Fibroblast of villous mesenchyme (primary cell): Measurements from ENCODE around the gene XRCC1. TPM values are rescaled to one million over a fixed set of nuclear protein-coding genes. Genes with fewer than 3 reads are reported as not detected.

Experiments
- DNase-seq: peaks from one replicate; pipeline ENCODE4 v3.0.0-alpha.2; 2010; ENCODE audit warnings: low read depth
- H3K4me3 ChIP-seq: 2 replicates; pipeline ENCODE4 v1.5.1; 2011; ENCODE audit warnings: low read depth, mild to moderate bottlenecking, low read length
- total RNA-seq: library from RNA; depleted of rRNA; stranded (reverse); fragments of >200 nt; gene quantifications from 2 replicates; pipeline ENCODE4 v1.2.3, GENCODE V29; 2012
- TF ChIP-seq, protein P1 (sequence below): IDR thresholded peaks from 2 replicates; pipeline ENCODE4 v1.5.1; 2012; ENCODE audit warnings: low read depth, mild to moderate bottlenecking, low read length; ENCODE audit not compliant: insufficient read depth

Gene XRCC1, protein sequence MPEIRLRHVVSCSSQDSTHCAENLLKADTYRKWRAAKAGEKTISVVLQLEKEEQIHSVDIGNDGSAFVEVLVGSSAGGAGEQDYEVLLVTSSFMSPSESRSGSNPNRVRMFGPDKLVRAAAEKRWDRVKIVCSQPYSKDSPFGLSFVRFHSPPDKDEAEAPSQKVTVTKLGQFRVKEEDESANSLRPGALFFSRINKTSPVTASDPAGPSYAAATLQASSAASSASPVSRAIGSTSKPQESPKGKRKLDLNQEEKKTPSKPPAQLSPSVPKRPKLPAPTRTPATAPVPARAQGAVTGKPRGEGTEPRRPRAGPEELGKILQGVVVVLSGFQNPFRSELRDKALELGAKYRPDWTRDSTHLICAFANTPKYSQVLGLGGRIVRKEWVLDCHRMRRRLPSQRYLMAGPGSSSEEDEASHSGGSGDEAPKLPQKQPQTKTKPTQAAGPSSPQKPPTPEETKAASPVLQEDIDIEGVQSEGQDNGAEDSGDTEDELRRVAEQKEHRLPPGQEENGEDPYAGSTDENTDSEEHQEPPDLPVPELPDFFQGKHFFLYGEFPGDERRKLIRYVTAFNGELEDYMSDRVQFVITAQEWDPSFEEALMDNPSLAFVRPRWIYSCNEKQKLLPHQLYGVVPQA
- total RNA-seq: 22.9 and 28.9 TPM in 2 replicates

DNA sequence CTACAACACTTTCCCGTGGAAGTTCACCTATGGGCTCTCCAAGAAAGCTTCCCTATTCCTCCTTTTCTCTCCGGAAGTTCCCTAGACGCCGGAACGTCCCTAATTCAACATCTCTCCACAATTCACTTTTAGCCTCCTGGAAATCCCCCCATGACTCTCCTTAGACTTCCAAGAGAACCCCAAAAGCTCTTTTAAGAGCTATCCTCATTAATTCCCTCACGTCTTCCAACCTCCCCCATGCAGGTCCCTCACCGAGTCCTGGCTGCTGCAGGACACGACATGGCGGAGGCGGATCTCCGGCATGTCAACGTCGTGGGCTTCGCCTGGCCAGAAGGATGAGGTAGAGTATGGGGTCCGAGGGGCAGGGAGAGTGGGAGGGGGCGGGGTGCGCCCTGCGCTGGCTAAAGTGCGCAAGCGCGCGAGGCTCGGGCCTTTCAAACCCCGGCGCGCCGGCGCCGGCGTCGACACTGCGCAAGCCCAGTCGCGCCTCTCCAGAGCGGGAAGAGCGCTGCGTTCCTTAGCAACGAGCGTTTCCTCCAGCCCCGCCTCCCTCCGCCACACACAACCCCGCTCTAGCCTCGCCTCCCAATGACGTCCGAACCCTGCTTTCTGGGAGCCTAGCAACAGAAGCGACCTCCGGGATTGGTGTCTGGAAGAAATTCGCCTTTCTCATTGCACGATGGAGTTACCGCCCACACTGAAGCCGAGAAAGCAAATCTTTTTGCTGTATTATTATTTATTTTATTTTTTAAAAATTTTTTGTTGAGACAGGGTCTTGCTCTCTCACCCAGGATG, at the start of gene XRCC1, which contains the start of gene PINLYP:
Gene XRCC1 (minus strand): TSS at position 372 of the 795 bp plus-strand sequence. CDS start 69 bp downstream, at position 303.
Gene PINLYP (plus strand): TSS at position 646 of the 795 bp plus-strand sequence. CDS start 1,391 bp downstream, outside the sequence.
- H3K4me3 ChIP-seq: peak within 1 kb of the TSS; percentile 93
- peak; percentile 99 for DNase-seq
- TF ChIP-seq, protein P1, sequence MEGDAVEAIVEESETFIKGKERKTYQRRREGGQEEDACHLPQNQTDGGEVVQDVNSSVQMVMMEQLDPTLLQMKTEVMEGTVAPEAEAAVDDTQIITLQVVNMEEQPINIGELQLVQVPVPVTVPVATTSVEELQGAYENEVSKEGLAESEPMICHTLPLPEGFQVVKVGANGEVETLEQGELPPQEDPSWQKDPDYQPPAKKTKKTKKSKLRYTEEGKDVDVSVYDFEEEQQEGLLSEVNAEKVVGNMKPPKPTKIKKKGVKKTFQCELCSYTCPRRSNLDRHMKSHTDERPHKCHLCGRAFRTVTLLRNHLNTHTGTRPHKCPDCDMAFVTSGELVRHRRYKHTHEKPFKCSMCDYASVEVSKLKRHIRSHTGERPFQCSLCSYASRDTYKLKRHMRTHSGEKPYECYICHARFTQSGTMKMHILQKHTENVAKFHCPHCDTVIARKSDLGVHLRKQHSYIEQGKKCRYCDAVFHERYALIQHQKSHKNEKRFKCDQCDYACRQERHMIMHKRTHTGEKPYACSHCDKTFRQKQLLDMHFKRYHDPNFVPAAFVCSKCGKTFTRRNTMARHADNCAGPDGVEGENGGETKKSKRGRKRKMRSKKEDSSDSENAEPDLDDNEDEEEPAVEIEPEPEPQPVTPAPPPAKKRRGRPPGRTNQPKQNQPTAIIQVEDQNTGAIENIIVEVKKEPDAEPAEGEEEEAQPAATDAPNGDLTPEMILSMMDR: no peak

DNA sequence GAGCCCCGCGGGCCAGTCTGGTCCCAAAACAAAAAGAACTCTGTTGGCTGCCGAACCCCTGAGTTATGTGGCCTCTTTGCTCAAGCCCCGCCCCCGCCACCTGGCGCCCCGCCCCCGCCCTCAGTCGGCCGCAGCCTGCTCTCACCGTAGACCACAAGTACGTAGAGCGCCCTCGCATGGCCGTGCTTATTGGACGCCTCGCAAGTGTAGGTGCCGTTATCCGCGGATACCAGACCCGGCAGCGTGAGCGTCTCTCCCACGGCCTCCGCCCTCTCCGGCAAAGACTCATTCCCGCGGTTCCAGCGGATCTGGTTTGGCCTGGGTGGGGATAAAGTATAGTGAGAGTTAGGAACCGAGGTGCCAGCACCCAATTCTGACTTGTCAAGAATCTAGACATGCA, 49.6 kb upstream of the XRCC1 start:
- no peak overlapping the region for H3K4me3 ChIP-seq
- TF ChIP-seq, protein P1: peak; percentile 21
- peak; percentile 53 for DNase-seq

DNA sequence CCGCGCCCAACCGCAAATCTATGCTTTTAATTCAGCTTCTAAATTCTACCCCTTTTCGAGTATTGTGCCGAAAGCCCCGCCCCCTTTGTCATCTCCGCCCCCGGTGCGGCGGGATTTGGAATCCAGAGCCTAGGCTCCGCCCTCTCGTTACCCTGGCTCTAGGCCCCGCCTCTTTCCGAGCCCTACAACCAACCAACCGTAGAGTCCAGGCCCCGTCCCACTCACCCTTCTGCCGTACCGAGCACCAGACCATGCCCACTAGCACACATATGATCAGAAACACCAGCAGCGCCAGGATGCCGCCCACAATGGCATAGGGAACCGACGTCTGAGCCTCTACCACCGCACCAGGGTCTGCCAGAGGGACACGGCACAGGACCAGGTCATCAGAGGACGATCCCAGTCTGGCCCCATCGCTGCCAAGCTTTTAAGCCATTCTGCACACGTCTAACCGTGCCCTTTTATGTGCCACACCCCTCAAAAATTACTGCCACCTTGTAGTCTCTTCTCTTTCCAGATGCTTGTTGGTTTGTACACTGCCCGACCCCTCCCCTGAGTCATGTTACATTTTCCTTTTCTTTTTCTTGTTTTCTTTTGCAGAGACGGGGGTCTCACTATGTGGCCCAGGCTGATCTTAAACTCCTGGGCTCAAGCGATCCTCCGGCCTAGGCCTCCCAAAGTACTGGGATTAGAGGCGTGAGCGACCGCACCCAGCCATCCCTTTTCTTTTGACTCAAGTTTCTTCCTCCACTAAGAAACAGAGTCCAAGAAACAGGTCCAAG, 48.8 kb upstream of the XRCC1 start:
- DNase-seq: peak; percentile 31
- H3K4me3 ChIP-seq: no peak overlapping the region
- TF ChIP-seq, protein P1: no peak

DNA sequence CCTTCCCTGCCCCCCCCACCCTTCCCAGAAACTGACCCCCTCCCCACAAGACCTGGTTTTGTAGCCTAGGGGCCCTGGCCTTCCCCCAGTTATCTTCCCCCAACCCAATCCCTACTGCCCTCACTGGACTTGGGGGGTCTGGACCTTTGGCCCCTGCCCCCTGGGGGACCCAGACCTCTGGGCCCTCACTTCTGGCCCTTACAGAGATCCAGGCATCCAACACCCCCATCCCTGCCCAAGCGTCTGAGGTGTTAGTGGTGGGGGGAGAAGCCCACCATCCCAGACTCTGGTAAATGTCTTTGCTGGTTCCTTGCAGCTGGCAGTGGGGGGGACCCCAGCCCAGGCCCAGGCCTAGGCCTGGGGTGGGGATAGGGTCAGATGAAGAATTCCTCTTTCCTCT, 47.6 kb upstream of the XRCC1 start:
- H3K4me3 ChIP-seq: no peak overlapping the region
- TF ChIP-seq, protein P1: no peak
- DNase-seq: no peak

DNA sequence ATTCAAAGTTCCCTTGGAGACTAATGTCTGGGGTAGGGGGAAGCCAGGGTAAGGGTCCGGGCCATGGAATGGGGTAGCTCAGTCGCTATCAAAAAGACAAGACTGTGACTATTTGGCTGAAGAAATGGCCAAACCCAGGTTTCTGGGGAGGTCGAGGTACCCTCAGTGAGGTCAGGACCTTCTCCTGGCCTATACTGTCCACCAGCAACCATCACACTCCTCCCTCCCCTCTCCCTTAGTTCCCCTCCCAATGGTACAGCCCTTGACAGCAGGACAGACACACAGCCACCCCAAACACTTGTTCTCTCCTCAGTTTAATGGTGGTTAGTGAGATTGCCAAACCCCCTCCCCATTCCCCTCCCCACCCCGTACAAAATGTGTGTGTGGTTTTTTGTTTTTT, 46.7 kb upstream of the XRCC1 start:
- no peak overlapping the region for H3K4me3 ChIP-seq
- DNase-seq: no peak
- TF ChIP-seq, protein P1: no peak
